H9 (cell line): Measurements from ENCODE around the gene FGF11. TPM values are rescaled to one million over a fixed set of nuclear protein-coding genes. Genes with fewer than 3 reads are reported as not detected.

Experiments
- DNase-seq: peaks from one replicate; pipeline ENCODE4 v3.0.0-alpha.2; 2017
- H2AFZ ChIP-seq: one replicate; pipeline ENCODE4 v1.6.1; 2013; ENCODE audit warnings: mild to moderate bottlenecking, low read length, control low read depth, moderate library complexity
- H2AK5ac ChIP-seq: 2 replicates; pipeline ENCODE4 v1.6.1; 2013; ENCODE audit warnings: low read length, control low read depth, mixed read lengths; ENCODE audit not compliant: insufficient read length
- H2BK120ac ChIP-seq: one replicate; pipeline ENCODE4 v1.6.1; 2013; ENCODE audit warnings: low read depth, mild to moderate bottlenecking, low read length, control low read depth, inconsistent platforms; ENCODE audit not compliant: poor library complexity, severe bottlenecking
- H2BK12ac ChIP-seq: 2 replicates; pipeline ENCODE4 v1.6.1; 2013; ENCODE audit warnings: low read length, control low read depth, mixed read lengths, low read depth; ENCODE audit not compliant: insufficient read length
- H2BK15ac ChIP-seq: 2 replicates; pipeline ENCODE4 v1.6.1; 2013; ENCODE audit warnings: low read depth, low read length, control low read depth
- H2BK20ac ChIP-seq: one replicate; pipeline ENCODE4 v1.6.1; 2013; ENCODE audit warnings: low read depth, mild to moderate bottlenecking, low read length, control low read depth, inconsistent platforms; ENCODE audit not compliant: poor library complexity, severe bottlenecking
- H2BK5ac ChIP-seq: 2 replicates; pipeline ENCODE4 v1.6.1; 2013; ENCODE audit warnings: low read length, control low read depth, mixed read lengths; ENCODE audit not compliant: insufficient read length
- H3K14ac ChIP-seq: 2 replicates; pipeline ENCODE4 v1.6.1; 2013; ENCODE audit warnings: low read length, control low read depth; ENCODE audit not compliant: insufficient read depth
- H3K18ac ChIP-seq: 2 replicates; pipeline ENCODE4 v1.6.1; 2013; ENCODE audit warnings: low read depth, mild to moderate bottlenecking, mixed read lengths, low read length, control low read depth; ENCODE audit not compliant: insufficient read length
- H3K23ac ChIP-seq: 2 replicates; pipeline ENCODE4 v1.6.1; 2013; ENCODE audit warnings: low read length, control low read depth, mixed read lengths, low read depth; ENCODE audit not compliant: insufficient read length
- H3K23me2 ChIP-seq: 2 replicates; pipeline ENCODE4 v1.6.1; 2013; ENCODE audit warnings: low read depth, mild to moderate bottlenecking, mixed read lengths, low read length, control low read depth; ENCODE audit not compliant: insufficient read length, poor library complexity, severe bottlenecking
- H3K27ac ChIP-seq: 2 replicates; pipeline ENCODE4 v1.5.1; 2013; ENCODE audit warnings: low read length, control low read depth, mixed read lengths, low read depth; ENCODE audit not compliant: insufficient read length
- H3K27me3 ChIP-seq: 2 replicates; pipeline ENCODE4 v1.6.1; 2013; ENCODE audit warnings: low read length, control low read depth, inconsistent platforms; ENCODE audit not compliant: insufficient read depth
- H3K4ac ChIP-seq: 2 replicates; pipeline ENCODE4 v1.6.1; 2013; ENCODE audit warnings: low read depth, mild to moderate bottlenecking, control low read depth, inconsistent platforms, low read length, moderate library complexity
- H3K4me1 ChIP-seq: 2 replicates; pipeline ENCODE4 v1.6.1; 2013; ENCODE audit warnings: low read length, control low read depth, inconsistent platforms; ENCODE audit not compliant: insufficient read depth
- H3K4me2 ChIP-seq: 2 replicates; pipeline ENCODE4 v1.6.1; 2013; ENCODE audit warnings: low read length, control low read depth, mixed read lengths; ENCODE audit not compliant: insufficient read length, insufficient read depth
- H3K56ac ChIP-seq: 2 replicates; pipeline ENCODE4 v1.6.1; 2013; ENCODE audit warnings: low read depth, mild to moderate bottlenecking, mixed read lengths, low read length, control low read depth; ENCODE audit not compliant: insufficient read length
- H3K79me1 ChIP-seq: 2 replicates; pipeline ENCODE4 v1.6.1; 2013; ENCODE audit warnings: low read depth, mild to moderate bottlenecking, moderate library complexity, low read length, control low read depth, inconsistent platforms; ENCODE audit not compliant: insufficient read depth, poor library complexity, severe bottlenecking
- H3K79me2 ChIP-seq: 2 replicates; pipeline ENCODE4 v1.6.1; 2013; ENCODE audit warnings: low read length, control low read depth, inconsistent platforms; ENCODE audit not compliant: insufficient read depth
- H3K9ac ChIP-seq: 2 replicates; pipeline ENCODE4 v1.6.1; 2013; ENCODE audit warnings: low read length, control low read depth, mixed read lengths; ENCODE audit not compliant: insufficient read length; ENCODE audit errors: extremely low read depth
- H3K9me3 ChIP-seq: one replicate; pipeline ENCODE4 v1.6.1; 2013; ENCODE audit warnings: low read depth, low read length, inconsistent platforms; ENCODE audit not compliant: control insufficient read depth
- H3T11ph ChIP-seq: one replicate; pipeline ENCODE4 v1.6.1; 2013; ENCODE audit warnings: mild to moderate bottlenecking, low read length, control low read depth, inconsistent platforms
- H4K20me1 ChIP-seq: one replicate; pipeline ENCODE4 v1.6.1; 2013; ENCODE audit not compliant: control insufficient read depth, insufficient read length, insufficient read depth
- H4K5ac ChIP-seq: 2 replicates; pipeline ENCODE4 v1.6.1; 2013; ENCODE audit warnings: low read depth, mild to moderate bottlenecking, mixed read lengths, low read length, control low read depth; ENCODE audit not compliant: insufficient read length
- H4K8ac ChIP-seq: replicated peaks from 2 replicates; pipeline ENCODE4 v1.6.1; 2013; ENCODE audit warnings: low read length, control low read depth, mixed read lengths, low read depth; ENCODE audit not compliant: insufficient read length
- H4K91ac ChIP-seq: 2 replicates; pipeline ENCODE4 v1.6.1; 2013; ENCODE audit warnings: low read depth, mild to moderate bottlenecking, moderate library complexity, mixed read lengths, low read length, control low read depth; ENCODE audit not compliant: insufficient read length
- H3K27ac Mint-ChIP-seq, 3 experiments: 2 replicates in 2 of 3; 3 replicates in 1 of 3; pipeline ENCODE4 v1.8.0; 2020 to 2021; ENCODE audit warnings: mixed read lengths in 3 of 3, mild to moderate bottlenecking in 1 of 3, moderate library complexity in 1 of 3
- H3K27me3 Mint-ChIP-seq: 2 replicates; pipeline ENCODE4 v1.8.0; 2021; ENCODE audit warnings: low read depth, mild to moderate bottlenecking, moderate library complexity, mixed read lengths
- H3K36me3 Mint-ChIP-seq, 3 experiments: 2 replicates in 2 of 3; 3 replicates in 1 of 3; pipeline ENCODE4 v1.8.0; 2020 to 2021; ENCODE audit warnings: low read depth in 3 of 3, mixed read lengths in 3 of 3; ENCODE audit not compliant: insufficient read depth in 1 of 3
- H3K4me1 Mint-ChIP-seq, 2 experiments: 2 replicates each; pipeline ENCODE4 v1.8.0; 2020; ENCODE audit warnings: mixed read lengths in 2 of 2
- H3K4me3 Mint-ChIP-seq, 2 experiments: 2 replicates in 1 of 2; 3 replicates in 1 of 2; pipeline ENCODE4 v1.8.0; 2020 to 2021; ENCODE audit warnings: mild to moderate bottlenecking in 2 of 2, mixed read lengths in 2 of 2, moderate library complexity in 1 of 2
- H3K9me3 Mint-ChIP-seq, 2 experiments: 2 replicates in 1 of 2; 3 replicates in 1 of 2; pipeline ENCODE4 v1.8.0; 2020; ENCODE audit warnings: mild to moderate bottlenecking in 2 of 2, mixed read lengths in 2 of 2, moderate library complexity in 1 of 2
- WGBS: extraction: QIAGEN DNeasy Blood & Tissue Kit; methylation state at CpG from one replicate; pipeline ENCODE4 v1.1.7; 2013; ENCODE audit warnings: missing lambda C conversion rate, low lambda C conversion rate, mixed read lengths; ENCODE audit not compliant: insufficient read length; ENCODE audit errors: extremely low coverage; 5-methylcytosine and 5-hydroxymethylcytosine counted together
- total RNA-seq: library from RNA; stranded (reverse); gene quantifications from 2 replicates; pipeline ENCODE4 v1.2.1, GENCODE V29; 2021
- TF ChIP-seq, protein P1 (sequence below): fragments of 200-600 bp; sonication (generic); conservative IDR thresholded peaks from 3 replicates; pipeline ENCODE4 v1.8.0; 2021; ENCODE audit warnings: antibody characterized with exemption, mild to moderate bottlenecking

Gene FGF11
- total RNA-seq, 1 experiment from 2014 or later, result 15.2 TPM

DNA sequence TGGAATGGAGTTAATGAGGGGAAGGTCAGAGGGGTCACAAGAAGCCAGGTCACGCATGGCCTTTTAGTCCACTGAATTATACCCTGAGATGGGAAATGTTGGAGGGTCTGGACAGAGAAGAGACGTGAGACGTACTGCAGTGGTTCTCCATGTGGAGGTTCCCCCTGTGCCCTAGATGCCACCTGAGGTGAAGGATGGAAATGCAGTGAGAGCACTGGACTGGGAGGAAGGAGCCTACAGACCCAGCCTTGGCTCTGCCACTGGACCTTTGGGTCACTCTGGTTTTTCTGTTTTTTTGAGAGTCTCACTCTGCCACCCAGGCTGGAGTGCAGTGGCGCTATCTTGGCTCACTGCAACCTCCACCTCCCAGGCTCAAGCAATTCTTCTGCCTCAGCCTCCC is 43.2 kb upstream of the FGF11 start:
- Histone ChIP-seq H3K9ac (no peak overlapping the region), H2BK5ac (no peak overlapping the region), H3K18ac (no peak overlapping the region), H3K27me3 (no peaks in the 10 kb centered on the region), H4K5ac (no peak overlapping the region), H4K8ac (no peak overlapping the region), H3K27ac (no peak overlapping the region), H2BK120ac (no peak overlapping the region), H3K4ac (no peak overlapping the region), H3K79me1 (no peaks in the 10 kb centered on the region), H3T11ph (no peak overlapping the region), H3K79me2 (no peaks in the 10 kb centered on the region), H2AK5ac (no peak overlapping the region), H4K91ac (no peak overlapping the region), H2BK20ac (no peak overlapping the region), H3K9me3 (no peaks in the 10 kb centered on the region), H3K23ac (no peak overlapping the region), H3K23me2 (peaks cover 12% of the 10 kb centered on the region), H3K4me1 (peaks cover 2% of the 10 kb centered on the region; the same call in 1 of the 2 replicates), H2BK12ac (no peak overlapping the region), H2AFZ (no peak overlapping the region), H2BK15ac (no peak overlapping the region), H4K20me1 (peaks cover under 1% of the 10 kb centered on the region), H3K56ac (no peak overlapping the region), H3K4me2 (no peak overlapping the region), H3K14ac (no peak overlapping the region)
- DNase-seq, result no peak
- peaks cover 10 to 13% of the 10 kb centered on the region in 2 experiments for H3K4me1 Mint-ChIP-seq
- H3K9me3 Mint-ChIP-seq, result no peaks in the 10 kb centered on the region
- H3K27me3 Mint-ChIP-seq, result peaks cover 2% of the 10 kb centered on the region
- WGBS, result no CpG with 5 or more reads among the region's 4 CpGs
- H3K36me3 Mint-ChIP-seq, result peaks cover 6 to 18% (median 10%) of the 10 kb centered on the region in 3 experiments; a peak in 6 of 7 replicates
- no peak overlapping the region for H3K27ac Mint-ChIP-seq
- TF ChIP-seq, protein P1, sequence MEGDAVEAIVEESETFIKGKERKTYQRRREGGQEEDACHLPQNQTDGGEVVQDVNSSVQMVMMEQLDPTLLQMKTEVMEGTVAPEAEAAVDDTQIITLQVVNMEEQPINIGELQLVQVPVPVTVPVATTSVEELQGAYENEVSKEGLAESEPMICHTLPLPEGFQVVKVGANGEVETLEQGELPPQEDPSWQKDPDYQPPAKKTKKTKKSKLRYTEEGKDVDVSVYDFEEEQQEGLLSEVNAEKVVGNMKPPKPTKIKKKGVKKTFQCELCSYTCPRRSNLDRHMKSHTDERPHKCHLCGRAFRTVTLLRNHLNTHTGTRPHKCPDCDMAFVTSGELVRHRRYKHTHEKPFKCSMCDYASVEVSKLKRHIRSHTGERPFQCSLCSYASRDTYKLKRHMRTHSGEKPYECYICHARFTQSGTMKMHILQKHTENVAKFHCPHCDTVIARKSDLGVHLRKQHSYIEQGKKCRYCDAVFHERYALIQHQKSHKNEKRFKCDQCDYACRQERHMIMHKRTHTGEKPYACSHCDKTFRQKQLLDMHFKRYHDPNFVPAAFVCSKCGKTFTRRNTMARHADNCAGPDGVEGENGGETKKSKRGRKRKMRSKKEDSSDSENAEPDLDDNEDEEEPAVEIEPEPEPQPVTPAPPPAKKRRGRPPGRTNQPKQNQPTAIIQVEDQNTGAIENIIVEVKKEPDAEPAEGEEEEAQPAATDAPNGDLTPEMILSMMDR, result no peak
- peak overlapping the region in 1 of 2 experiments; percentile 3; a peak in 2 of 5 replicates for H3K4me3 Mint-ChIP-seq
